ENCODE results near the gene ALK.

GRCh38 chr2:29267720-29268119 is 653.7 kb downstream of the ALK start:
- TF ChIP-seq POLR2A (IDR thresholded peaks at IDR 0.05; ENCODE audit: low read length) (no peak), GATA1 (IDR thresholded peaks at IDR 0.05; ENCODE audit: low read depth, low read length) (no peak)
